Measurements from ENCODE around the gene CCDC85A.

Gene CCDC85A

DNA sequence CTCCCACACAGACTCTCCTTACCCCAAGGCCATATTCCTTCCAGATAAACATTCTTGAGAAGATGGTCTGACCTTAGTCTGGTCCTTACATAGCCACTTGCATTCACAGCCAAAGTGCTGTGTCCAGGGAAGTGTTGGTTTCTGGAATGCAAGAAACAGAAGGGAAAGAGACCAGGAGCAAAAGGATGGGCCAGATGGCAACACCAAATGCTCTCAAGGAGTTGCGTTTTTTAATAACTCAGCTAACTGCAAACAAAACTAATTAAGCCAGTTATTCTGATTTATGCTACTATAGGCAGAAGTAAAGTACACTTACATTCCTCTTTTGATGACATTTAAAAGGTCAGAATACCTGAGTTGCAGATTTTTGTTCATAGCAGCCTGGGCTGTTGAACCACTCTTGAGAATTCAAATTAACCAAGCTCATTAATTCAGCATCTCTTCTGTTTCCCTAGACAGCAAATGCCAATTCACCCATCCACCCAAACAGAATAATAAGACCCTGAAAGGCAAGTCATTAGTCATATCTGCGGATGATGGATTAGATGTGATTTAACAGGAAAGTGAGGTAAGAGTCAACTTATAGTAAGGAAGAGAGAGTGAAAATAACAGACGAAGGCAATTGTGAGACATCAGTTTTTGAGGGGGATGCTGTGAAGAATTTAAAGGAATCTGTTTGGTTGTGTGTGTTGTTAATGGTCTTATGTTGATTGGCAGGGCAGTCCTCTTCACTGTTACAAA lies 18.8 kb downstream of the CCDC85A start:
- Histone ChIP-seq H3K27me3 (ENCODE audit: insufficient read depth, low read length, poor library complexity, severe bottlenecking) (no peaks in the 10 kb centered on the region), H3F3A (ENCODE audit: low read depth) (no peaks in the 10 kb centered on the region), H3K79me2 (ENCODE audit: insufficient read depth, low read length) (no peaks in the 10 kb centered on the region), H3K9me3 (ENCODE audit: insufficient read depth, low read depth, low read length) (no peaks in the 10 kb centered on the region), H3K36me3 (ENCODE audit: insufficient read depth, low read length) (no peaks in the 10 kb centered on the region), H2AFZ (ENCODE audit: low read length) (no peak overlapping the region), H3K9ac (ENCODE audit: low read depth, low read length, poor library complexity, severe bottlenecking) (no peak overlapping the region), H3K9me2 (replicated peaks; ENCODE audit: low read depth, low read length) (no peaks in the 10 kb centered on the region), H3K4me1 (ENCODE audit: insufficient read depth, low read length, poor library complexity, severe bottlenecking) (no peaks in the 10 kb centered on the region), H4K20me1 (ENCODE audit: insufficient read depth, low read length, poor library complexity, severe bottlenecking) (no peaks in the 10 kb centered on the region), H3K4me2 (ENCODE audit: low read depth, low read length, poor library complexity, severe bottlenecking) (no peak overlapping the region), H3K4me3 (ENCODE audit: low read length, poor library complexity, severe bottlenecking) (no peak overlapping the region)
- TF ChIP-seq, protein P1, sequence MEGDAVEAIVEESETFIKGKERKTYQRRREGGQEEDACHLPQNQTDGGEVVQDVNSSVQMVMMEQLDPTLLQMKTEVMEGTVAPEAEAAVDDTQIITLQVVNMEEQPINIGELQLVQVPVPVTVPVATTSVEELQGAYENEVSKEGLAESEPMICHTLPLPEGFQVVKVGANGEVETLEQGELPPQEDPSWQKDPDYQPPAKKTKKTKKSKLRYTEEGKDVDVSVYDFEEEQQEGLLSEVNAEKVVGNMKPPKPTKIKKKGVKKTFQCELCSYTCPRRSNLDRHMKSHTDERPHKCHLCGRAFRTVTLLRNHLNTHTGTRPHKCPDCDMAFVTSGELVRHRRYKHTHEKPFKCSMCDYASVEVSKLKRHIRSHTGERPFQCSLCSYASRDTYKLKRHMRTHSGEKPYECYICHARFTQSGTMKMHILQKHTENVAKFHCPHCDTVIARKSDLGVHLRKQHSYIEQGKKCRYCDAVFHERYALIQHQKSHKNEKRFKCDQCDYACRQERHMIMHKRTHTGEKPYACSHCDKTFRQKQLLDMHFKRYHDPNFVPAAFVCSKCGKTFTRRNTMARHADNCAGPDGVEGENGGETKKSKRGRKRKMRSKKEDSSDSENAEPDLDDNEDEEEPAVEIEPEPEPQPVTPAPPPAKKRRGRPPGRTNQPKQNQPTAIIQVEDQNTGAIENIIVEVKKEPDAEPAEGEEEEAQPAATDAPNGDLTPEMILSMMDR (conservative IDR thresholded peaks at IDR 0.05; ENCODE audit: low read length), result no peak
- no peak for TF ChIP-seq EZH2phosphoT487 (IDR thresholded peaks at IDR 0.05; ENCODE audit: borderline replicate concordance)

DNA sequence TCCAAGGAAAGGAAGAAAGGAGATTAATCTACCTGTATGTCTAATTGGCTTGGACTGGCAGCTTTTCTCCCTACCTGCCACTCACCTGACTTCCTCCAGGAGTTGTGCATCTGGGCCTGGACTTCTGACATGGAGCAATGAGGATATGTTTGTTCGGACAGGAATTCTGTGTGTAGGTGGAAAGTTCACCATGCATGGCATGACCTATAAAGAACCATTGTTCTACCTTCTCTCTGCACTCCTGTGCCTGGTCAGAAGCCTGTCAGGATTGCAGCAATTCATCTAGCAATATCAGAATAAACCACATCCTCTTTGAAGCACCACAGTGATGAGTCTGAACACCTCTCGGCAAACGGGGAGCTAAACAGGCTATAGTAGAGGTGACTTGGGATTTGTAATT lies 20.8 kb downstream of the CCDC85A start:
- H3K9me3 ChIP-seq (ENCODE audit: insufficient read depth, low read depth, low read length), result no peaks in the 10 kb centered on the region
- H4K20me1 ChIP-seq (ENCODE audit: insufficient read depth, low read length, poor library complexity, severe bottlenecking), result no peaks in the 10 kb centered on the region
- no peak overlapping the region for H3K4me3 ChIP-seq (ENCODE audit: low read length, poor library complexity, severe bottlenecking)
- no peaks in the 10 kb centered on the region for H3K27me3 ChIP-seq (ENCODE audit: insufficient read depth, low read length, poor library complexity, severe bottlenecking)
- H3F3A ChIP-seq (ENCODE audit: low read depth), result no peaks in the 10 kb centered on the region
- no peaks in the 10 kb centered on the region for H3K79me2 ChIP-seq (ENCODE audit: insufficient read depth, low read length)
- H3K36me3 ChIP-seq (ENCODE audit: insufficient read depth, low read length), result no peaks in the 10 kb centered on the region
- H3K9me2 ChIP-seq (replicated peaks; ENCODE audit: low read depth, low read length), result no peaks in the 10 kb centered on the region
- no peak overlapping the region for H3K9ac ChIP-seq (ENCODE audit: low read depth, low read length, poor library complexity, severe bottlenecking)
- H3K4me2 ChIP-seq (ENCODE audit: low read depth, low read length, poor library complexity, severe bottlenecking), result no peak overlapping the region
- no peak overlapping the region for H2AFZ ChIP-seq (ENCODE audit: low read length)
- TF ChIP-seq EZH2phosphoT487 (IDR thresholded peaks at IDR 0.05; ENCODE audit: borderline replicate concordance), result no peak
- TF ChIP-seq, protein P1 (conservative IDR thresholded peaks at IDR 0.05; ENCODE audit: low read length), result no peak
- no peaks in the 10 kb centered on the region for H3K4me1 ChIP-seq (ENCODE audit: insufficient read depth, low read length, poor library complexity, severe bottlenecking)

DNA sequence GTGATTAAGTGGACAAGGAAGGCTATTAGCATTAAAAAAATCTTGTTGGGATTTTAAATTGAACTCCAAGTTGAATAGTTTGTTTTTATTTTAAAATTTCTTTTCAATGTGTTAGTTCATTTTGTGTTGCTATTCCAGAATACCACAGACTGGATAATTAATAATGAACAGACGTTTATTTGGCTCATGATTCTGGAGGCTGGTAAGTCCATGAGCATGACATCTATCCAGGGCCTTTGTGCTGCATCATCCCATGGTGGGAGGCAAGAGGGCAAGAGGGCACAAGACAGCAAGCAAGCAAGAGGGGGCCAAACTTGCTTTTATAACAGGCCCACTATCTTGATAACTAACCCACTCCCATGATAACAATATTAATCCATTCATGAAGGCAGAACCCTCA lies 22.5 kb downstream of the CCDC85A start:
- Histone ChIP-seq H2AFZ (ENCODE audit: low read length) (no peak overlapping the region), H3K9me2 (replicated peaks; ENCODE audit: low read depth, low read length) (no peaks in the 10 kb centered on the region), H4K20me1 (ENCODE audit: insufficient read depth, low read length, poor library complexity, severe bottlenecking) (no peaks in the 10 kb centered on the region), H3K4me2 (ENCODE audit: low read depth, low read length, poor library complexity, severe bottlenecking) (no peak overlapping the region), H3F3A (ENCODE audit: low read depth) (no peaks in the 10 kb centered on the region), H3K4me1 (ENCODE audit: insufficient read depth, low read length, poor library complexity, severe bottlenecking) (no peaks in the 10 kb centered on the region), H3K79me2 (ENCODE audit: insufficient read depth, low read length) (no peaks in the 10 kb centered on the region), H3K27me3 (ENCODE audit: insufficient read depth, low read length, poor library complexity, severe bottlenecking) (no peaks in the 10 kb centered on the region), H3K4me3 (ENCODE audit: low read length, poor library complexity, severe bottlenecking) (no peak overlapping the region), H3K9me3 (ENCODE audit: insufficient read depth, low read depth, low read length) (no peaks in the 10 kb centered on the region), H3K9ac (ENCODE audit: low read depth, low read length, poor library complexity, severe bottlenecking) (no peak overlapping the region), H3K36me3 (ENCODE audit: insufficient read depth, low read length) (no peaks in the 10 kb centered on the region)
- TF ChIP-seq EZH2phosphoT487 (IDR thresholded peaks at IDR 0.05; ENCODE audit: borderline replicate concordance), result no peak
- TF ChIP-seq, protein P1 (conservative IDR thresholded peaks at IDR 0.05; ENCODE audit: low read length), result no peak
